ENCODE results near the gene KCTD17.

Gene KCTD17

GRCh38 chr22:37082251-37082873, 30.8 kb downstream of the KCTD17 start:
- Histone ChIP-seq H3K9me3 (ENCODE audit: control insufficient read depth, insufficient read depth, low read depth, low read length) (no peaks in the 10 kb centered on the region), H3K36me3 (ENCODE audit: control insufficient read depth, insufficient read depth, low read length) (no peaks in the 10 kb centered on the region), H3K9ac (ENCODE audit: low read length) (no peak overlapping the region), H3K4me1 (ENCODE audit: control insufficient read depth, insufficient read depth, low read length) (peaks cover 10% of the 10 kb centered on the region), H3K4me3 (ENCODE audit: low read depth, low read length) (no peak overlapping the region), H3K27me3 (ENCODE audit: control insufficient read depth, insufficient read depth, low read length) (peaks cover 6% of the 10 kb centered on the region; the same call in 1 of the 2 replicates), H3K27ac (ENCODE audit: low read depth, low read length) (no peak overlapping the region)

GRCh38 chr22:37083914-37084313, 32.4 kb downstream of the KCTD17 start:
- H3K4me1 ChIP-seq (ENCODE audit: control insufficient read depth, insufficient read depth, low read length), result 0 out of 2 replicates have a peak, but pooled peaks cover 6% of the 10 kb centered on the region
- H3K27ac ChIP-seq (ENCODE audit: low read depth, low read length), result no peak overlapping the region
- no peak overlapping the region for H3K4me3 ChIP-seq (ENCODE audit: low read depth, low read length)

GRCh38 chr22:37084385-37084784, 32.8 kb downstream of the KCTD17 start:
- no peak overlapping the region for H3K27ac ChIP-seq (ENCODE audit: low read depth, low read length)
- H3K9ac ChIP-seq (ENCODE audit: low read length), result no peak overlapping the region
- no peaks in the 10 kb centered on the region for H3K9me3 ChIP-seq (ENCODE audit: control insufficient read depth, insufficient read depth, low read depth, low read length)
- H3K4me1 ChIP-seq (ENCODE audit: control insufficient read depth, insufficient read depth, low read length), result 0 out of 2 replicates have a peak, but pooled peaks cover 3% of the 10 kb centered on the region
- H3K4me3 ChIP-seq (ENCODE audit: low read depth, low read length), result no peak overlapping the region
- peaks cover 2% of the 10 kb centered on the region; the same call in 1 of the 2 replicates for H3K27me3 ChIP-seq (ENCODE audit: control insufficient read depth, insufficient read depth, low read length)
- H3K36me3 ChIP-seq (ENCODE audit: control insufficient read depth, insufficient read depth, low read length), result no peaks in the 10 kb centered on the region

More at GRCh38 chr22:37083914-37084313, 32.4 kb downstream of the KCTD17 start:
- Histone ChIP-seq H3K9ac (ENCODE audit: low read length) (no peak overlapping the region), H3K27me3 (ENCODE audit: control insufficient read depth, insufficient read depth, low read length) (peaks cover 6% of the 10 kb centered on the region; the same call in 1 of the 2 replicates), H3K36me3 (ENCODE audit: control insufficient read depth, insufficient read depth, low read length) (no peaks in the 10 kb centered on the region), H3K9me3 (ENCODE audit: control insufficient read depth, insufficient read depth, low read depth, low read length) (no peaks in the 10 kb centered on the region)

GRCh38 chr22:37086184-37086583, 34.6 kb downstream of the KCTD17 start:
- Histone ChIP-seq H3K36me3 (ENCODE audit: control insufficient read depth, insufficient read depth, low read length) (no peaks in the 10 kb centered on the region), H3K4me1 (ENCODE audit: control insufficient read depth, insufficient read depth, low read length) (no peaks in the 10 kb centered on the region)

GRCh38 chr22:37088108-37088605, 36.6 kb downstream of the KCTD17 start:
- Histone ChIP-seq H3K9me3 (ENCODE audit: control insufficient read depth, insufficient read depth, low read depth, low read length) (no peaks in the 10 kb centered on the region), H3K27me3 (ENCODE audit: control insufficient read depth, insufficient read depth, low read length) (no peaks in the 10 kb centered on the region; the same call in 1 of the 2 replicates), H3K36me3 (ENCODE audit: control insufficient read depth, insufficient read depth, low read length) (no peaks in the 10 kb centered on the region), H3K4me1 (ENCODE audit: control insufficient read depth, insufficient read depth, low read length) (peaks cover 7% of the 10 kb centered on the region; the same call in 1 of the 2 replicates), H3K9ac (ENCODE audit: low read length) (no peak overlapping the region), H3K27ac (ENCODE audit: low read depth, low read length) (no peak overlapping the region), H3K4me3 (ENCODE audit: low read depth, low read length) (no peak overlapping the region)

More at GRCh38 chr22:37086184-37086583, 34.6 kb downstream of the KCTD17 start:
- no peak overlapping the region for H3K27ac ChIP-seq (ENCODE audit: low read depth, low read length)
- H3K9ac ChIP-seq (ENCODE audit: low read length), result no peak overlapping the region
- H3K4me3 ChIP-seq (ENCODE audit: low read depth, low read length), result no peak overlapping the region
- no peaks in the 10 kb centered on the region for H3K9me3 ChIP-seq (ENCODE audit: control insufficient read depth, insufficient read depth, low read depth, low read length)
- H3K27me3 ChIP-seq (ENCODE audit: control insufficient read depth, insufficient read depth, low read length), result no peaks in the 10 kb centered on the region; the same call in 1 of the 2 replicates

- H3K9me3 ChIP-seq (ENCODE audit: control insufficient read depth, insufficient read depth, low read depth, low read length), result no peaks in the 10 kb centered on the region
- no peak overlapping the region for H3K27ac ChIP-seq (ENCODE audit: low read depth, low read length)
- no peak overlapping the region for H3K9ac ChIP-seq (ENCODE audit: low read length)
- no peak overlapping the region for H3K4me3 ChIP-seq (ENCODE audit: low read depth, low read length)
- no peaks in the 10 kb centered on the region; the same call in 1 of the 2 replicates for H3K27me3 ChIP-seq (ENCODE audit: control insufficient read depth, insufficient read depth, low read length)
- no peaks in the 10 kb centered on the region for H3K36me3 ChIP-seq (ENCODE audit: control insufficient read depth, insufficient read depth, low read length)
- peaks cover 7% of the 10 kb centered on the region; the same call in 1 of the 2 replicates for H3K4me1 ChIP-seq (ENCODE audit: control insufficient read depth, insufficient read depth, low read length)
Measured at GRCh38 chr22:37088750-37089408, 37.3 kb downstream of the KCTD17 start.

- Histone ChIP-seq H3K4me1 (ENCODE audit: control insufficient read depth, insufficient read depth, low read length) (peaks cover 7% of the 10 kb centered on the region; the same call in 1 of the 2 replicates), H3K36me3 (ENCODE audit: control insufficient read depth, insufficient read depth, low read length) (no peaks in the 10 kb centered on the region), H3K27me3 (ENCODE audit: control insufficient read depth, insufficient read depth, low read length) (no peaks in the 10 kb centered on the region; the same call in 1 of the 2 replicates), H3K9me3 (ENCODE audit: control insufficient read depth, insufficient read depth, low read depth, low read length) (no peaks in the 10 kb centered on the region), H3K27ac (ENCODE audit: low read depth, low read length) (no peak overlapping the region), H3K4me3 (ENCODE audit: low read depth, low read length) (no peak overlapping the region), H3K9ac (ENCODE audit: low read length) (no peak overlapping the region)
Measured at GRCh38 chr22:37089434-37089833, 37.9 kb downstream of the KCTD17 start.

GRCh38 chr22:37090920-37091695, 39.6 kb downstream of the KCTD17 start:
- H3K9ac ChIP-seq (ENCODE audit: low read length), result no peak overlapping the region

GRCh38 chr22:37091994-37092393, 40.5 kb downstream of the KCTD17 start:
- Histone ChIP-seq H3K4me1 (ENCODE audit: control insufficient read depth, insufficient read depth, low read length) (peaks cover 7% of the 10 kb centered on the region; the same call in 1 of the 2 replicates), H3K27ac (ENCODE audit: low read depth, low read length) (no peak overlapping the region), H3K27me3 (ENCODE audit: control insufficient read depth, insufficient read depth, low read length) (peaks cover 10% of the 10 kb centered on the region; the same call in 1 of the 2 replicates)

More at GRCh38 chr22:37090920-37091695, 39.6 kb downstream of the KCTD17 start:
- no peaks in the 10 kb centered on the region for H3K36me3 ChIP-seq (ENCODE audit: control insufficient read depth, insufficient read depth, low read length)
- H3K4me3 ChIP-seq (ENCODE audit: low read depth, low read length), result no peak overlapping the region
- peaks cover 7% of the 10 kb centered on the region; the same call in 1 of the 2 replicates for H3K4me1 ChIP-seq (ENCODE audit: control insufficient read depth, insufficient read depth, low read length)
- H3K27ac ChIP-seq (ENCODE audit: low read depth, low read length), result no peak overlapping the region
- no peaks in the 10 kb centered on the region for H3K9me3 ChIP-seq (ENCODE audit: control insufficient read depth, insufficient read depth, low read depth, low read length)
- peaks cover under 1% of the 10 kb centered on the region; the same call in 1 of the 2 replicates for H3K27me3 ChIP-seq (ENCODE audit: control insufficient read depth, insufficient read depth, low read length)

GRCh38 chr22:37092997-37093396, 41.5 kb downstream of the KCTD17 start:
- Histone ChIP-seq H3K4me3 (ENCODE audit: low read depth, low read length) (no peak overlapping the region), H3K9ac (ENCODE audit: low read length) (no peak overlapping the region), H3K9me3 (ENCODE audit: control insufficient read depth, insufficient read depth, low read depth, low read length) (no peaks in the 10 kb centered on the region), H3K27me3 (ENCODE audit: control insufficient read depth, insufficient read depth, low read length) (peaks cover 13% of the 10 kb centered on the region; the same call in 1 of the 2 replicates), H3K4me1 (ENCODE audit: control insufficient read depth, insufficient read depth, low read length) (peaks cover 7% of the 10 kb centered on the region; the same call in 1 of the 2 replicates), H3K36me3 (ENCODE audit: control insufficient read depth, insufficient read depth, low read length) (no peaks in the 10 kb centered on the region), H3K27ac (ENCODE audit: low read depth, low read length) (no peak overlapping the region)

More at GRCh38 chr22:37091994-37092393, 40.5 kb downstream of the KCTD17 start:
- H3K9me3 ChIP-seq (ENCODE audit: control insufficient read depth, insufficient read depth, low read depth, low read length), result no peaks in the 10 kb centered on the region
- H3K36me3 ChIP-seq (ENCODE audit: control insufficient read depth, insufficient read depth, low read length), result no peaks in the 10 kb centered on the region
- no peak overlapping the region for H3K4me3 ChIP-seq (ENCODE audit: low read depth, low read length)
- no peak overlapping the region for H3K9ac ChIP-seq (ENCODE audit: low read length)
